Mesenchymal stem cell (in vitro differentiated cells and primary cell): Measurements from ENCODE around the gene PTCD2.

Experiments
- DNase-seq: peaks from one replicate; pipeline ENCODE4 v3.0.0-alpha.2; 2013
- H2AFZ ChIP-seq: one replicate; pipeline ENCODE4 v1.6.1; 2013; ENCODE audit warnings: low read depth, mild to moderate bottlenecking, control low read depth, inconsistent platforms, low read length, moderate library complexity
- H2AK5ac ChIP-seq: 2 replicates; pipeline ENCODE4 v1.6.1; 2013; ENCODE audit warnings: low read length, moderate library complexity, mild to moderate bottlenecking, inconsistent platforms; ENCODE audit not compliant: severe bottlenecking
- H2BK120ac ChIP-seq: one replicate; pipeline ENCODE4 v1.6.1; 2013; ENCODE audit warnings: low read depth, mild to moderate bottlenecking, inconsistent platforms, low read length, moderate library complexity
- H2BK12ac ChIP-seq, 2 experiments: one replicate each; pipeline ENCODE4 v1.6.1; 2013; ENCODE audit warnings: inconsistent platforms in 2 of 2, low read length in 2 of 2, mild to moderate bottlenecking in 2 of 2, moderate library complexity in 2 of 2, control low read depth in 1 of 2
- H2BK15ac ChIP-seq: one replicate; pipeline ENCODE4 v1.6.1; 2013; ENCODE audit warnings: mild to moderate bottlenecking, low read depth, inconsistent platforms; ENCODE audit not compliant: poor library complexity, severe bottlenecking
- H2BK5ac ChIP-seq: 2 replicates; pipeline ENCODE4 v1.6.1; 2013; ENCODE audit warnings: low read depth, mild to moderate bottlenecking, low read length, control low read depth, inconsistent platforms; ENCODE audit not compliant: poor library complexity, severe bottlenecking
- H3K14ac ChIP-seq, 2 experiments: one replicate each; pipeline ENCODE4 v1.6.1; 2013; ENCODE audit warnings: inconsistent platforms in 2 of 2, low read length in 2 of 2, control low read depth in 1 of 2, mild to moderate bottlenecking in 1 of 2, moderate library complexity in 1 of 2
- H3K18ac ChIP-seq, 2 experiments: one replicate each; pipeline ENCODE4 v1.6.1; 2013; ENCODE audit warnings: inconsistent platforms in 2 of 2, low read length in 2 of 2, control low read depth in 1 of 2, low read depth in 1 of 2, mild to moderate bottlenecking in 1 of 2
- H3K23ac ChIP-seq, 2 experiments: one replicate each; pipeline ENCODE4 v1.6.1; 2013; ENCODE audit warnings: inconsistent platforms in 2 of 2, low read length in 2 of 2, mild to moderate bottlenecking in 2 of 2, moderate library complexity in 2 of 2, control low read depth in 1 of 2
- H3K27ac ChIP-seq: 2 replicates; pipeline ENCODE4 v1.5.1; 2013; ENCODE audit warnings: mild to moderate bottlenecking, moderate library complexity, low read length, control low read depth, inconsistent platforms; ENCODE audit not compliant: poor library complexity, severe bottlenecking
- H3K27me3 ChIP-seq, 2 experiments: 2 replicates each; pipeline versions ENCODE4 v1.6.1 to v1.7.0; 2013; ENCODE audit warnings: low read length in 2 of 2, mild to moderate bottlenecking in 2 of 2, moderate library complexity in 2 of 2, control low read depth in 1 of 2, inconsistent platforms in 1 of 2; ENCODE audit not compliant: control insufficient read depth in 1 of 2, insufficient read depth in 1 of 2
- H3K36me3 ChIP-seq, 2 experiments: 2 replicates each; pipeline versions ENCODE4 v1.6.1 to v1.7.0; 2013; ENCODE audit warnings: low read length in 2 of 2, control low read depth in 1 of 2, inconsistent platforms in 1 of 2, low read depth in 1 of 2, mild to moderate bottlenecking in 1 of 2; ENCODE audit not compliant: insufficient read depth in 2 of 2, control insufficient read depth in 1 of 2
- H3K4ac ChIP-seq, 2 experiments: one replicate each; pipeline ENCODE4 v1.6.1; 2013; ENCODE audit warnings: inconsistent platforms in 2 of 2, low read length in 2 of 2, mild to moderate bottlenecking in 2 of 2, moderate library complexity in 2 of 2, control low read depth in 1 of 2, low read depth in 1 of 2
- H3K4me1 ChIP-seq: 2 replicates; pipeline ENCODE4 v1.6.1; 2013; ENCODE audit warnings: low read depth, low read length, control low read depth; ENCODE audit not compliant: control insufficient read depth, insufficient read depth
- H3K4me2 ChIP-seq: 2 replicates; pipeline ENCODE4 v1.6.1; 2013; ENCODE audit warnings: low read length, mild to moderate bottlenecking, inconsistent platforms; ENCODE audit not compliant: poor library complexity, severe bottlenecking
- H3K4me3 ChIP-seq, 2 experiments: 2 replicates each; pipeline versions ENCODE4 v1.5.1 to v1.7.0; 2013; ENCODE audit warnings: low read length in 2 of 2, mild to moderate bottlenecking in 2 of 2, control low read depth in 1 of 2, low read depth in 1 of 2; ENCODE audit not compliant: insufficient read depth in 1 of 2
- H3K79me1 ChIP-seq: replicated peaks from 2 replicates; pipeline ENCODE4 v1.6.1; 2013; ENCODE audit warnings: mild to moderate bottlenecking, control low read depth, low read length, inconsistent platforms; ENCODE audit not compliant: poor library complexity, severe bottlenecking
- H3K9ac ChIP-seq: 2 replicates; pipeline ENCODE4 v1.7.0; 2013; ENCODE audit warnings: mild to moderate bottlenecking, low read length, moderate library complexity
- H3K9me3 ChIP-seq: 2 replicates; pipeline ENCODE4 v1.7.0; 2013; ENCODE audit warnings: mild to moderate bottlenecking, low read length; ENCODE audit not compliant: control insufficient read depth
- H4K8ac ChIP-seq: one replicate; pipeline ENCODE4 v1.6.1; 2013; ENCODE audit warnings: inconsistent platforms, mild to moderate bottlenecking, low read length, moderate library complexity
- H4K91ac ChIP-seq: one replicate; pipeline ENCODE4 v1.6.1; 2013; ENCODE audit warnings: mild to moderate bottlenecking, low read length, inconsistent platforms
- WGBS: methylation state at CpG from one replicate; pipeline ENCODE4 v1.1.7; 2013; ENCODE audit warnings: mixed read lengths; 5-methylcytosine and 5-hydroxymethylcytosine counted together

The PTCD2 gene

DNA sequence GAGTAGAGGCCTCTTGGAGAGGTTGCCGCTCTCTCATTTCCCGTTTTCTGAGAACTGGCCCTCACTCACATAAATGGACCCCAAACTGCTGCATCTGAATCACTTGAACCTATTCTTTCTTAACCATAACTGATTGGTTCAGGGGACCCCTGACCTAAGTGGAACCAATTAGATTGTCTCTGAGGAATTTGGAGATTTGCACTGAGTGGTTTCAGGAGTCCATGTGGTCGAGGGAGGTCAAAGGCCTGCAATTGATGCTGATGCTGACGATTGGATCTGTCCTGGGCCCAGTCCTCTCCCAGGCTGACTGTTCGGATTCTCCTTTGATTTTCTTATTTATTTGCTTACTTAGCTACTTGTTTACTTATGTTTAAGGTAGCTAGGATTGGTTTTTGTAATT, 88.0 kb downstream of the PTCD2 start:
- H4K8ac ChIP-seq: no peak overlapping the region
- no peak overlapping the region for H3K4ac ChIP-seq
- H3K27ac ChIP-seq: no peak overlapping the region
- no peak overlapping the region for H4K91ac ChIP-seq
- no peak overlapping the region for H2AK5ac ChIP-seq
- H2AFZ ChIP-seq: no peak overlapping the region
- H3K9ac ChIP-seq: no peak overlapping the region
- H3K9me3 ChIP-seq: no peaks in the 10 kb centered on the region
- no peaks in the 10 kb centered on the region for H3K27me3 ChIP-seq
- 58% methylated on average over 2 of the region's 5 CpGs for whole genome bisulfite sequencing
- no peak overlapping the region for H2BK120ac ChIP-seq
- H2BK12ac ChIP-seq: no peak overlapping the region
- H3K18ac ChIP-seq: peak overlapping the region in 1 of 2 experiments; percentile 19
- H3K36me3 ChIP-seq: no peaks in the 10 kb centered on the region
- H2BK15ac ChIP-seq: no peak overlapping the region
- no peak for DNase-seq
- no peak overlapping the region for H3K4me3 ChIP-seq
- H3K23ac ChIP-seq: no peak overlapping the region
- H3K4me2 ChIP-seq: no peak overlapping the region
- H3K79me1 ChIP-seq: no peaks in the 10 kb centered on the region
- no peak overlapping the region for H3K14ac ChIP-seq
- H3K4me1 ChIP-seq: peaks cover 1% of the 10 kb centered on the region
- H2BK5ac ChIP-seq: no peak overlapping the region

DNA sequence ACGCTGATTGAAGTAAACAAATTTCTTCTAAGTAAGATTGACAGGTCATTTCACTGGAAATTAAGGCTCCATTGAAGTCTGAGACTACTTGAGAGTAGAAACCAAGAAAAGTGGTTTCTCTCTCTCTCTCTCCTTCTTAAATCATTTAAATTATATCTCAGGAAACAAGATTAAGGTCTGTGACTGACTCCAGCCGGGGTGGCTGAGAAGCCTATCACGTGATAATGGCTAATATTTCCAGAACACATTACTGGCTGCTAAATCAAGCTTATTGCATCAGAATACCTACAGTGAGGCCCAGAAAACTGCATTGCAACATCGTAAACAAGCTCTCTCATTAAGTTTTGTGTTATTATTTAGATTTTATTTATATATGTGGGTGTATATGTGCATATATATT, 88.4 kb downstream of the PTCD2 start:
- Histone ChIP-seq H4K91ac (no peak overlapping the region), H2BK12ac (no peak overlapping the region), H3K23ac (no peak overlapping the region), H2BK15ac (no peak overlapping the region), H3K18ac (no peak overlapping the region), H3K9me3 (no peaks in the 10 kb centered on the region), H3K14ac (no peak overlapping the region), H3K27ac (no peak overlapping the region), H3K4ac (no peak overlapping the region), H4K8ac (no peak overlapping the region), H3K9ac (no peak overlapping the region), H3K4me2 (no peak overlapping the region), H2BK120ac (no peak overlapping the region), H3K79me1 (no peaks in the 10 kb centered on the region), H3K36me3 (no peaks in the 10 kb centered on the region), H3K4me3 (no peak overlapping the region), H2AFZ (no peak overlapping the region), H3K4me1 (peaks cover 1% of the 10 kb centered on the region), H3K27me3 (no peaks in the 10 kb centered on the region), H2BK5ac (no peak overlapping the region), H2AK5ac (no peak overlapping the region)
- WGBS: 67% methylated on average over 2 of the region's 4 CpGs
- DNase-seq: no peak

DNA sequence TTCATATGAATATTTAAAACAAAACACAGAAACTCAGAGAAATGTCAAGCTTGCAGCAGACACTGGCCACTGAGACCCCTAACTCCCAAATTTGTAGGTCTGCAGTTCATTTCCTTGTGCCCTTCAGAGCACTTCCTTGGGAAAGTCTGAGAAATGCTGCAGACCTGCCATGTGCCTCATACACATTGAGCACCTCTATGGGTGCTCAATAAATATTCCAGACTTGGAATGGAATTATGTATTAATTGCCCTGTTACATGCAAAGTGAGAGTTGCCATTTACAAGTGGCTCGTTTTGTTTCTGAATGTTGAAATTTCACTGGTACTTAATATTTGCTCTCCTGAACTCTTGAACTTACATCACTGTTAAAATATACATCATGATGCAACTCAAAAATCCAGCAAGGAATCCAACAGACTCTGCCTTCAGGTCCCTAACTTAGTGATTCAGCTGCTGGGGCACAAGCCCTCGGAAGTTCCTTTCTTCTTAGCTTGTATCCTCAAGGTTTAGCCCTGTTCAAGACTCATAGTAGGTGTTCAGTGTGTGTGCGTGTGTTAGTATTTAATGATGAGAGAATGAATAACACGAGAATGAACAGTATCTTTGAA, 90.6 kb downstream of the PTCD2 start:
- no peak overlapping the region for H4K8ac ChIP-seq
- no peak overlapping the region for H2BK120ac ChIP-seq
- no peak overlapping the region for H2AFZ ChIP-seq
- no peak overlapping the region for H2AK5ac ChIP-seq
- no peak overlapping the region for H4K91ac ChIP-seq
- no peak overlapping the region for H3K9ac ChIP-seq
- H3K4me2 ChIP-seq: no peak overlapping the region
- no peak for DNase-seq
- H3K4ac ChIP-seq: no peak overlapping the region
- no peaks in the 10 kb centered on the region for H3K36me3 ChIP-seq
- no peaks in the 10 kb centered on the region for H3K27me3 ChIP-seq
- no peak overlapping the region for H2BK5ac ChIP-seq
- H3K18ac ChIP-seq: no peak overlapping the region
- no peak overlapping the region for H3K14ac ChIP-seq
- WGBS: 89% methylated on average over 2 of the region's 4 CpGs
- no peak overlapping the region for H2BK15ac ChIP-seq
- no peak overlapping the region for H3K23ac ChIP-seq
- no peak overlapping the region for H3K27ac ChIP-seq
- no peak overlapping the region for H3K4me3 ChIP-seq
- H3K9me3 ChIP-seq: no peaks in the 10 kb centered on the region
- H2BK12ac ChIP-seq: no peak overlapping the region
- no peaks in the 10 kb centered on the region for H3K79me1 ChIP-seq
- peaks cover 1% of the 10 kb centered on the region for H3K4me1 ChIP-seq

DNA sequence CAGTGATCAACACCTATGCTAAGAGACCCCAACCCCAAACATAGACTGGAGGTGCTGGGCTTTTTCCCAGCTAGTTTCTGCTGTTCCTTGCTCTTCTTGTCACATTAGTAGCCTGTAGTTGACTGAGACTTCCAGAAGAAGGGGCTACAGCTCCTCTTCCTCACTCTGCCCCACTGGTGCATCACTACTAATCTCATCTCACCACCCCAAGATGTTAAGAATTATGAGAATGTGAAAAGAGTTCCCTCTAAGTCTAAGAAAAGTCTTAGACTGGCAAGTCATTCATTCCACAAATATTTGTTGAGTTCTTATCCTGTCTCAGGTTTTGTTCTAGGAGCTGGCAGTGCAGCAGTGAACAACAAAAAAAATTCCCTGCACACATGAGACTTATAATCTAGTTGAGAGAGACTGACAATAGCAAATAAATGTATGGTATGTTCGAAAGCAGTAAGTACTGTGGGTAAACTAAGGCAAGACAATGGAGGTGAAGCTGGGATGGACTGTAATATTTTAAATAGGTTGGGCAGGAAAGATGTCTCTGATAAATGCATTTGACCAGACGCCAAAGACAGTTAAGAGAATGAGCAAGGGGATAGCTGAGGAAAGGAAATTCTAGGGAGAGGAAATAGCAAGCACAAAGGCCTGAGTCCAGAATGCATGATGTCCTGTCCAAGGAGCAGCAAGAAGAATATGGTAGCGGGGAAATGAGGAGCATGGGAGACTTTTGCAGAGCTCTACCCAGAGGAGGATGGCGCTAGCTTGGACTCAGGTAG, 92.3 kb downstream of the PTCD2 start:
- H3K18ac ChIP-seq: no peak overlapping the region
- no peak overlapping the region for H3K23ac ChIP-seq
- H3K9ac ChIP-seq: no peak overlapping the region
- H2AK5ac ChIP-seq: no peak overlapping the region
- H3K14ac ChIP-seq: no peak overlapping the region
- H3K36me3 ChIP-seq: no peaks in the 10 kb centered on the region
- DNase-seq: no peak
- H4K91ac ChIP-seq: no peak overlapping the region
- H3K79me1 ChIP-seq: no peaks in the 10 kb centered on the region
- no peak overlapping the region for H3K4ac ChIP-seq
- no peaks in the 10 kb centered on the region for H3K9me3 ChIP-seq
- H3K27me3 ChIP-seq: no peaks in the 10 kb centered on the region
- H2BK120ac ChIP-seq: no peak overlapping the region
- no peak overlapping the region for H3K4me3 ChIP-seq
- H3K4me2 ChIP-seq: no peak overlapping the region
- WGBS: 84% methylated on average over 4 of the region's 4 CpGs
- no peak overlapping the region for H4K8ac ChIP-seq
- H3K27ac ChIP-seq: peak overlapping the region; percentile 33
- H2AFZ ChIP-seq: no peak overlapping the region
- no peak overlapping the region for H2BK12ac ChIP-seq
- H3K4me1 ChIP-seq: peaks cover 1% of the 10 kb centered on the region
- H2BK15ac ChIP-seq: no peak overlapping the region
- no peak overlapping the region for H2BK5ac ChIP-seq
